GM19395 (cell line): ENCODE results near the gene OR9A2.
"Not testable (repeated sequence)": the region's sequence is repeated elsewhere in the genome, so short reads cannot be mapped to it uniquely, and the experiment has no call there.

Experiments
- ATAC-seq: cut with Tn5 transposase; IDR thresholded peaks from one replicate; pipeline ENCODE4 v1.9.1; 2021; ENCODE audit warnings: mild to moderate bottlenecking, moderate library complexity; ENCODE audit not compliant: unreplicated experiment

Gene OR9A2

GRCh38 chr7:142978402-142978801 lies 48.5 kb downstream of the OR9A2 start:
- not testable (repeated sequence) for ATAC-seq
